Stimulated activated CD8-positive, alpha-beta memory T cell treated with anti-CD3 and anti-CD28 coated beads, Interleukin-4, amount 100 ng/mL, for 1 hour (primary cell): ENCODE measurements around the gene PGPEP1.

Experiments
- DNase-seq, 2 donors: peaks; one replicate each; pipeline ENCODE4 v3.0.0-alpha.2; 2020; ENCODE audit warnings: low read depth in 2 of 2, low spot score in 1 of 2

Gene PGPEP1, protein sequence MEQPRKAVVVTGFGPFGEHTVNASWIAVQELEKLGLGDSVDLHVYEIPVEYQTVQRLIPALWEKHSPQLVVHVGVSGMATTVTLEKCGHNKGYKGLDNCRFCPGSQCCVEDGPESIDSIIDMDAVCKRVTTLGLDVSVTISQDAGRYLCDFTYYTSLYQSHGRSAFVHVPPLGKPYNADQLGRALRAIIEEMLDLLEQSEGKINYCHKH

GRCh38 chr19:18340190-18340989, at the start of gene PGPEP1:
PGPEP1 (plus strand) TSS chr19:18340598; CDS start chr19:18340682, 84 bp downstream.
- peak; percentile 22 to 39 for DNase-seq

DNA sequence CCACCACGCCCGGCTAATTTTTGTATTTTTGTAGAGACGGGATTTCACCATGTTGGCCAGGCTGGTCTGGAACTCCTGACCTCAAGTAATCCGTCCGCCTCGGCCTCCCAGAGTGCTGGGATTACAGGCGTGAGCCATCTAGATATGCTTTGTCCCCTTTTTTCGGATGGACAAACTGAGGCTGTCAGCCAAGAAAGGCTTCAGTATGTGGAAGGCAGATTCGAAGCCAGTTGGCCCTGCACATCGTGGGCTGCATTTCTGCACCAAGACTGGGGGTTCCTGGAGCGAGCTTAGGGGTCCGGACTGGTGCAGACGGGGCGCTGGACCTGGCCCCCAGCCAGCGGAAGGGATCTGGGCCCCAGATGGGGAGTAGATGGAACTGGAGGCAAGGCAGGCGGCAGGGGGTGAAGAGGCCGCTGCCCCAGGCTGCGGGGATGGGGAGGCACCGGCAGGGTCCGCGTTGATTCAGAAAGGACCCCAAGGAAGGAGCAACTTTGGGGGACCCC, 49.3 kb upstream of the PGPEP1 start:
- DNase-seq: no peak

DNA sequence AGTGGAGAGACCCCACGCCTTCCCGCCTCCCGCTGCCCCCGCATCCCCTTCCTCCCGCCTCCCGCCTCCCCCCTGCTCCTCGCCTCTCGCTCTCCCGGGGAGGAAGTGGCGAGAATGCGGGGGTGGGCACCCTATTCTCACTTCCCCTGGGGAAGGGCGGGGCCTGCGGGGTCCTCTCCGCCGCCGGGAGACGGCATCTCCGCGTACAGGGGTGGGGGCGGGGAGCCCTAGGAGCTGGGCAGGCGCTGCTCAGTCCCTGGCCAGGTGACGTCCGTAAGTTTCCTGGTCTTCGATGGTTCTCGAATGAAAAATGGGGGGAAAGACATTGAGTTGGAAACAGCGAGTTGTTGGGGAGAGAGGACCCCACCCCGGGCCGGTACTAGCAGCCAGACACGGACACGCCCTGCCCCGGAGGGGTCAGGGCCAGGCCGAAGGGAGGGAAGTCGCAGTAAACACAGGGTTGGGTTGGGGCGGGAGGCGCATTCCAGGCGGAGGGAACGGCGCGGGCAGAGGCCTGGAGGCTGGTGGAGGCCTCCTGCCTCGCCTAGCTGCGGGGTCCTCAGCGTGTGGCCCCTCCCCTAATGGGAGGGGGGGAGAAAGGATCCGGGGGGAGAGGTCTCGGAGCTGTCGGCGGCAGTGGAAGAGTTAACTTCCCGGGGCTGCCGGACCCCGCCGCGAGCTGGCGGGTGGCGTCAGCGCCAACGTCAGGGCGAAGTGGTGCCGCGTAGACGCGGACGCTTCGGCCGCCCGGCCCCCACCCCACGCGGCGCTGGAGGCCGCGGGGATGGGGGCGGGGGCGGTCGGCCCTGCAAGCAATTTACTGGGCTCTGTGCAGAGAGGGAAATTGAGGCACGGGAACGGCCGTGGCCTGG, 48.6 kb upstream of the PGPEP1 start:
- DNase-seq: peak in 1 of 2 donors; percentile 66

DNA sequence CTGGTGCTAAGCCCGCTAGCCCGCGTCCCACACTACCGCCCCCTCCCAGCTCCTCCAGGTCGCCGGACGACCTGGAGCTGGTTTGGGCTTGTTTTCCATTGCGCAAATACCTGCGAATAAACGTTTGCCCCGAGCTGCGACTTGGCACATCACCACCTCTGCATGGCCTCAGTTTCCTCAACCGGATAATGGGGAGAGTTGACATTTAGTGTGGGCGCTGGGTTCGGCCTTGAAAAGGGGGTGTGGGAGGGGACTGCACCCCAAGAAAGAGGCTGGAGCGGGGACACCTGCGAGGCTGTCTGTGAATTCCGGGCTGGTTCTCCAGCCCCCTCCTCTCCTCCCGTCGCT, 48.0 kb upstream of the PGPEP1 start:
- DNase-seq: no peak

DNA sequence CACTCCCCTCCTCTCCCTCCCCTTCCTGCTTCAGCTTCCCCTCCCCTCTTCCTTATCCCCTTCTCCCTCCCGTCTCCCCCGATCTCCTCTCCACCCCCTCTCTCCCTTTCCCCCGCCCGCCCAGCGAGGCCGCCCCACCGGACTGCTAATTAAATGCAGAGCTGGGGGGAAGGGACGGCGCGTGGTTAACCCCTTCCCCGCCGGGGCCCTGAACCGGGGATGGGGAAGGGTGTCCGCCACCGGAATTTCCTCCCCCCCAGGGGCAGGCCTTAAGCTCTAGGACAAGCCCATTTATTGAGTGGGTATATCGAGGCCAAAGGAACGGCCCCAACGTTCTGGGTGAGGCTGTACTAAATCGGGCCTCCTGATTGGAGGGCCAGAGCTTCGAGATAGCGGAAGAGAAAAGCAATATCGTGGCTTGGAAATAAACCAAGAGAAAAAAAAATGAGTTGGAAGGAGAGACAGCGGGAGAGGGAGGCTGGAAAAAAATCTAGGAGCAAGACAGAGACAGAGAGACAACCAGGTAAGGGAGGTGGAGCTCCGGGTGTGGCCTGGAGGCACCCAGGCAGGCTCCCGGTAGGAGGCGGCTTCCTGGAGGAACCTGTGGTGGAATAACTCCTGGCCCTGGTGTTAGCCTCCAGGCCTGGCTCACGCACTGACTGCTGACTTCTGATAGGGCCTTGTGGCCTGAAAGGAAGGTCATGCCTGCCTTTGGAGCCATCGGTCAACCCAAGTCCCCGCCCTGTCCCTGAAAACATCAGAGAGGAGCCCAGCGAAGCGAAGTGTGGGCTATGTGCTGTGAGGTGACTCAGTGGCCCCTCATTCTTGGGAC, 47.4 kb upstream of the PGPEP1 start:
- DNase-seq: no peak

- DNase-seq: no peak
These were observed 46.5 kb upstream of the PGPEP1 start for GRCh38 chr19:18293642-18294466.

GRCh38 chr19:18294467-18294864, 45.9 kb upstream of the PGPEP1 start:
- DNase-seq: peak; percentile 80 to 84

DNA sequence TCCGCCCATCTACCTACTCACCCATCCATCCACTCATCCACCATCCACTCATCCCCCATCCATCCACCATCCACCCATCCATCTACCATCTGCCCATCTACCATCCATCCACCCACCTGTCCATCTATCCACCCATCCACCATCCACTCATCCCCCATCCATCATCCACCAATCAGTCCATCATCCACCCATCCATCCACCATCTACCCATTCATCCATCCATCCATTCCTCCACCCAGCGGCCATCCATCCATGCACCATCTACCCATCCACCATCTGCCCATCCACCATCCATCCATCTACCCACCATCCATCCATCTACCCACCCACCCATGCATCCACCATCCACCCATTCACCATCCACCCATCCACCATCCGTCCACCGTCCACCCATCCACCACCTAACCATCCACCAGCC, 45.4 kb upstream of the PGPEP1 start:
- DNase-seq: no peak

DNA sequence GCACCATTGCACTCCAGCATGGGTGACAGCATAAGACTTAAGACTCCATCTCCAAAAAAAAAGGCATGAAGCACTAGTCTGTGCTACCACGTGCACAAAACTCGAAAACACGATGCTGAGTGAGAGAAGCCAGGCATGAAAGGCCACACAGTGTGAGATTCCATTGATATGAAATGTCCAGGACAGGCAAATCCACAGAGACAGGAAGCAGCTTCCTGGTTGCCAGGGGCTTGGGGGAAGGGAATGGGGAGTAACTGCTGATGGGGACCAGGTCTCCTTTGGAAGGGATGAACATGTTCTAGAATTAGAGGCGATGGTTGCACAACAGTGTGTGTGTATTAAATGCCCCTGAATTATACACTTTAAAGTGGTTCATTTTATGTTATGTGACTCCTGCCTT, 43.1 kb upstream of the PGPEP1 start:
- no peak for DNase-seq

DNA sequence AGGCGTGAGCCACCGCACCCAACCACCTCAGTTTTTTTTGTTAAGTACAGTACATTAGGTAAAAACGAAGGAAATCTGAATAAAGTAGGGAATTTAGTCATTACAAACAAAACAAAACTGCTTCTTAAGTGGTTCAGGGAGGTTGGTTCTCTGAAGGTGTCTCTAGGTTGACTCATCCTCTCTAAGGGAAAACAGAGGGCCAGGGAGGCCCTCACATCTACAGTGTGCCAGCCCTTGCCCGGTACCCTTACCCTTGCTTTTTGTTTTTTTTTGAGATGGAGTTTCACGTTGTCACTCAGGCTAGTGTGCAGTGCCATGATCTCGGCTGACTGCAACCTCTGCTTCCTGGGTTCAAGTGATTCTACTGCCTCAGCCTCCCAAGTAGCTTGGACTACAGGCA, 41.8 kb upstream of the PGPEP1 start:
- DNase-seq: no peak

GRCh38 chr19:18299654-18300053, 40.7 kb upstream of the PGPEP1 start:
- no peak for DNase-seq

DNA sequence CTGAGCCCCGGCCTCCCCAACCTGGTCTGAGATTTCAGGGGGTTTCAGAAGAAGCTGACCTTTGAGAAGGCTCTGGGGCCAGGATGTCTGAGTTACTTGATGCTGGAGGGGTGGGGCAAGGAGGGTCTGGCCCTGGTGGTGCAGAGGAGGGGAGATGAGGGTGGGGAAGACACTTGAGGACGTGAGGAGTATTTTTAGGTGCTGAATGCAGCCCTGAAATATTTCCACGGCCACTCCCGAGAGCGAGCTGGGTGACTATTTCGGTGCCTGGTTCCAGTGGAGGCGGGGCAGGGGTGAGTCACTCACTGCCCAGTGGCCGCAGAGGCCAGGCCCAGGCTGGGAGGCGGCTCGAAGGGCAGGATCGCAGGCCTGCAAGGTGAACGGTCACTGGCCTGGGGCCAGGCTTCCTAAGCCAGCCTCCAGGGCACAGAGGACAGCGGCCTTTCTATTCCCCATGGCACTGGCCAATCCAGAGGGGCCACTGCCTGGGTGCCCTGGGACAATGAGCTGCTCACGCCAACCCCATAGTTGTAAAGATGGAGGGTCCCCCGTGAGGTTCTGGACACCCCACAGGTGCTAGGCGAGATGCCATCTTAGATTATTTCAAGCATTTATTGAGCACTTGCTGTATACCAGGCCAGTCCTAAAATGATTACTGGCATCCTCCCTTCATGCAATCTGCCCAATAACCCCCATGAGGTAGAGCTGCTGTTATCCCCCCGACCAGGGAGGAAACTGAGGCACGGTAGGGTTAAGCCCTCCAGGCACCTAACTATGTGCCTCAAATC, 39.3 kb upstream of the PGPEP1 start:
- DNase-seq: no peak

DNA sequence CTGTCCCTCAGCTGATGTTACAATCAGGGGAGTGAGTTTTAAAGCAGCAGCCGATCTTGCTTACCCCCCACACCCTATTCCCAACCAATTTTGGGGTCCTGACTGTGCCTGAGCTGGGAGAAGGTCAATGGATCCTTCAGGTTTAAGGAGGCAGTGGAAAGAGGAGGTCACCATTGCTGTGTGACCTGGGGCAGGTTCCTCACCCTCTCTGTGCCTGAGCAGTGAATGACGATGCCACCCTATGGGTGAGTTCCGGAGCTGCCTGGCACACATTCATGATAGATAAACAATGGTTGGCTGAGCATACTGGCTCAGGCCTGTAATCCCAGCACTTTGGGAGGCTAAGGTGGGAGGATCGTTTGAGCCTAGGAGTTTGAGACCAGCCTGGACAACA, 38.7 kb upstream of the PGPEP1 start:
- DNase-seq: no peak

- no peak for DNase-seq
These were observed 36.3 kb upstream of the PGPEP1 start for GRCh38 chr19:18304208-18304457.

DNA sequence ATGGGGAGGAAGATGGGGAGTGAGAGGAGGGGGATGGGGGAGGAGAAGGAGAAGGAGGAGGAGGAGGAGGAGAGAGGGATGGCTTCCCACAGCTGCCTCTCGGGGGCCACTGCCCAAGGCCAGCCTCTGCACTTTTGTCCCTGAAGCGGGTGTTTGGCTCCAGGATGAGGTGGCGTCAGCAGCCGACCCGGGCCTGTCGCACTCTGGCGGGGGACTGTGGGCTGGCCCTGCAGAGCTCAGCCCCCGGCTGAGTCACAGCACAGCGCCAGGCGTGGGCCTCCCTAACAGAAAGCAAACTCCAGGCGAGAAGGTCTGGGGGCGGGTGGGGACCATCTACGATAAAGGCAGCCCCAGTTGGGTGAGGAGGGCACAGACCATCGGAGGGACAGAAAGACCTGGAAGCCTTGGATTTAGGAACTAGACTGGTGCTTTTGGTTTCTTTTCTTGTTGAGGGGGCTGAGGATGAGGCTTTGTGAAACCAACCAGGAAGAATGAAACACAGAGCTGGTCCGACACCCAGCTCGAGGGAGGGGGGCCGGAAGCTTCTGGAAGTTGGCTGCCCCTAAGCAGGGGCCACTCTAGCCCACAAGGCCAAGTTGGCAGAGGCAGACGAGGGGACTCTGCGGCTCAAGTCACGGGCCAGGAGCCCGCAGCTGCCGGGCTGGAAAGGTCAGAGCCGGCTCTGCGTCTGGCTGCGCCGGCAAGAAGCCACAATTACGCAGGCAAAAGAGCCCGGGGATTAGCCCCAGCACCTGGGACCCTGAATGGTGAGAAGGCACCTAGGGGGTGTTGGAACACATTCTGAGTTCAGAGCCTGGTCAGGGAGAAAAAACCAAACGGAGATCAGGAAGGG, 35.7 kb upstream of the PGPEP1 start:
- peak; percentile 64 to 72 for DNase-seq

DNA sequence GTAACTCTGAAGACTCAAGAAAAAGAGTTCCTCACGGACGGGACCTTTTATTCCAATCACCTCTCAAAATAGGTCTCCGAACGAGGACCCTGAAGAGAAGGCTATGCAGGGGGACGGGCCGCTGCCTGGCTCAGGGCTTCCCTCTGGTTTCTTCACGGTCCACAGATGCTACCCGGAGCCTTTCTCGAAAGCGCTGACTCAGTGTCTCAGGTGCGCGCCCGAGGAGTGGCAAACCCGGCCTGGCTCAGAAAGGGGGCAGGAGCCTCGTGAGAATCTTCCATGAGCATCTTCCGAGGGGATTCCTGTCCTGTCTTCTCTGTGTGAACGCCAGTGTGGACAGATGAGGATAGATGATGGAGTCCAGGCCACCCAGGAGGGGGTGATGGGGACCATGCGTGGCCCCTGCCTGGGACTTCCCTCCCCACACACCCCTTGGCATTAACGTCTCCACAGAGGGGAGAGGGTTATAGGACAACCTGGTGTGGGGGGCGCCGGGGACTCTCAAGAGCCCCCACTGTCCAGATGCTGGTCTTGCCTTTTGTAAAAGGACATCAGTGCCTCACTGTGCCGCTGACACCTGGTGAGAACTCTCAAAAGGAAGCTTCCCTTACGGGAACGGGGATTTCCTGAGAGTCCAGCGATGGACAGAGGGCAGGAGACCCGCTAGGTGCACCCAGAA, 34.0 kb upstream of the PGPEP1 start:
- DNase-seq: no peak

DNA sequence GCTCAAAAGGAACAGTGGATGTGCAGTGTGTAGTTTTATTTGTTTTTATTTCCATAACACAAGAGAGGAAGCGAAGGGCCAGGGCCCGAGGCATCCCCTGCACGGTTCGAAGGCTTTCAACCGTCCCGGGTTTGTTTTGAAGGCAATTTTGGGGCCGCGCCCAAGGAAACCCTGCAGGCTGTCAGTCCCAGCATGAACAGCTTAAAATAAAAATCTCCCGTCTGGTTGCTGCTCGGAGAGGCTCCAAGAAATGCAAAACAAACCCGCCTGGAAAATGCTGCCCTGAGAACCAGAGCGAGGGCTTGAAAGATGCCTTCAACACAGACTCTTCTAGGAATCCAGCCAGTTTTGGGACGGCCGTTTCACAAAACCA, 33.5 kb upstream of the PGPEP1 start:
- DNase-seq: no peak

- no peak for DNase-seq
These were observed 33.1 kb upstream of the PGPEP1 start for GRCh38 chr19:18307271-18307681.
